Measurements from ENCODE around the gene XXYLT1. TPM values are rescaled to one million over a fixed set of nuclear protein-coding genes. Genes with fewer than 3 reads are reported as not detected.
A peak's percentile ranks its signal among the peaks of the same experiment; 100 is the strongest.

The XXYLT1 gene
- total RNA-seq, 1 donor from 2014 or later, result 8.9 TPM

GRCh38 chr3:195148549-195148948 lies 122.4 kb downstream of the XXYLT1 start:
- DNase-seq, result no peak
- Histone ChIP-seq H3K9me3 (no peaks in the 10 kb centered on the region), H3K27ac (peak overlapping the region; percentile 83), H3K4me1 (peaks cover 75% of the 10 kb centered on the region), H3K4me3 (peak overlapping the region; percentile 39), H3K36me3 (no peaks in the 10 kb centered on the region), H3K27me3 (ENCODE audit: low read depth) (no peaks in the 10 kb centered on the region)
- TF ChIP-seq, protein P1, sequence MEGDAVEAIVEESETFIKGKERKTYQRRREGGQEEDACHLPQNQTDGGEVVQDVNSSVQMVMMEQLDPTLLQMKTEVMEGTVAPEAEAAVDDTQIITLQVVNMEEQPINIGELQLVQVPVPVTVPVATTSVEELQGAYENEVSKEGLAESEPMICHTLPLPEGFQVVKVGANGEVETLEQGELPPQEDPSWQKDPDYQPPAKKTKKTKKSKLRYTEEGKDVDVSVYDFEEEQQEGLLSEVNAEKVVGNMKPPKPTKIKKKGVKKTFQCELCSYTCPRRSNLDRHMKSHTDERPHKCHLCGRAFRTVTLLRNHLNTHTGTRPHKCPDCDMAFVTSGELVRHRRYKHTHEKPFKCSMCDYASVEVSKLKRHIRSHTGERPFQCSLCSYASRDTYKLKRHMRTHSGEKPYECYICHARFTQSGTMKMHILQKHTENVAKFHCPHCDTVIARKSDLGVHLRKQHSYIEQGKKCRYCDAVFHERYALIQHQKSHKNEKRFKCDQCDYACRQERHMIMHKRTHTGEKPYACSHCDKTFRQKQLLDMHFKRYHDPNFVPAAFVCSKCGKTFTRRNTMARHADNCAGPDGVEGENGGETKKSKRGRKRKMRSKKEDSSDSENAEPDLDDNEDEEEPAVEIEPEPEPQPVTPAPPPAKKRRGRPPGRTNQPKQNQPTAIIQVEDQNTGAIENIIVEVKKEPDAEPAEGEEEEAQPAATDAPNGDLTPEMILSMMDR (IDR thresholded peaks at IDR 0.05), result no peak
- intact Hi-C loops (cut with DNase I), result no loop called here
- ATAC-seq, result no peak

- peak; percentile 71 for DNase-seq
- Histone ChIP-seq H3K9me3 (no peaks in the 10 kb centered on the region), H3K4me1 (peaks cover 66% of the 10 kb centered on the region), H3K27me3 (ENCODE audit: low read depth) (no peaks in the 10 kb centered on the region), H3K27ac (peak overlapping the region; percentile 83), H3K4me3 (peak overlapping the region; percentile 39), H3K36me3 (no peaks in the 10 kb centered on the region)
- intact Hi-C loops (cut with DNase I), result no loop called here
- TF ChIP-seq, protein P1 (IDR thresholded peaks at IDR 0.05), result no peak
- ATAC-seq, result peak; percentile 7 to 49
Measured at GRCh38 chr3:195147649-195148080, 123.3 kb downstream of the XXYLT1 start.

GRCh38 chr3:195146131-195146530 lies 124.8 kb downstream of the XXYLT1 start:
- DNase-seq (no peak), ATAC-seq (no peak)
- TF ChIP-seq, protein P1 (IDR thresholded peaks at IDR 0.05), result no peak
- Histone ChIP-seq H3K27ac (peak overlapping the region; percentile 27), H3K9me3 (no peaks in the 10 kb centered on the region), H3K27me3 (ENCODE audit: low read depth) (no peaks in the 10 kb centered on the region), H3K4me1 (peaks cover 52% of the 10 kb centered on the region), H3K4me3 (no peak overlapping the region), H3K36me3 (no peaks in the 10 kb centered on the region)
- intact Hi-C loops (cut with DNase I), result no loop called here

DNA sequence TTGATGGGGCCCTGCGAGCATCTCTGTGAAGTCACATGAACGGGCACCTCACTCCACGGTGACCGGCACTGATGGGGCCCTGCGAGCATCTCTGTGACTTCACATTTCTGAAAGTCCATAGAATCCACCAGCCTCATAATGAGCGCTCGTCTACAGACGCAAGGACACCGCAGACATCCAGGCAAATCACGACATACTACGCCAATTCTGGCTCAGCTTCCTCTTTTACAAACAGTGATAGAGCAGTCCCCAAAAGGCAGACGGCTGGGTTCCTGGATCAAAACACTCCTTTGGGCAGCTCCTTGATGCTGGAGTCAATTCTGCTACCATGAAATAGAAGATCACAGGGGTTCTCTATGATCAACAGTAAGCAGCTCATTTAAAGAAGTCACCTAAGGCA lies 125.4 kb downstream of the XXYLT1 start:
- intact Hi-C loops (cut with DNase I), result no loop called here
- ATAC-seq (no peak), DNase-seq (no peak)
- peaks cover 4% of the 10 kb centered on the region for H3K9me3 ChIP-seq
- H3K4me1 ChIP-seq, result peaks cover 46% of the 10 kb centered on the region
- H3K27ac ChIP-seq, result peak overlapping the region; percentile 27
- H3K36me3 ChIP-seq, result no peaks in the 10 kb centered on the region
- no peaks in the 10 kb centered on the region for H3K27me3 ChIP-seq (ENCODE audit: low read depth)
- TF ChIP-seq, protein P1 (IDR thresholded peaks at IDR 0.05), result no peak
- no peak overlapping the region for H3K4me3 ChIP-seq

DNA sequence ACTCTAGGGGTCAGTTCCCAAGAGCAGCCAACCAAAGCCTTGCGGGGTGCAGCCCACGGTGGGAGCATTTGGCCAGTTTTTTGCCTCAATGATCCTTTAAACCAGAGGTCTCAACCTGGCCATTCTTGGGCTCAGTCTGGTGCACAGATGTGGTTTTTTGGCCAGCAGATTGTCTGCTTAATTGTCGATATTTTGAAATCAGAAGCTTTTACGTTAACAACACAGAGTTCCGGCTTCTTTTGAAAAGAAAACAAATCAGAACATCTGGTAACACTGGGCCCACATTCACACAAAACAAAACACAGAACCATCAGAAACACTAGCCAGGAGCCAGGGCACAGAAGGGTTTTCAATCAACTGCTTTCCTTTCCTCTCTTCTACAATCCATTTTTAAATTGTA lies 127.7 kb downstream of the XXYLT1 start:
- Histone ChIP-seq H3K4me3 (no peak overlapping the region), H3K36me3 (no peaks in the 10 kb centered on the region), H3K9me3 (peaks cover 6% of the 10 kb centered on the region), H3K27me3 (ENCODE audit: low read depth) (no peaks in the 10 kb centered on the region), H3K27ac (no peak overlapping the region), H3K4me1 (peaks cover 23% of the 10 kb centered on the region)
- TF ChIP-seq, protein P1 (IDR thresholded peaks at IDR 0.05), result no peak
- no peak for ATAC-seq
- intact Hi-C loops (cut with DNase I), result no loop called here
- DNase-seq, result no peak

DNA sequence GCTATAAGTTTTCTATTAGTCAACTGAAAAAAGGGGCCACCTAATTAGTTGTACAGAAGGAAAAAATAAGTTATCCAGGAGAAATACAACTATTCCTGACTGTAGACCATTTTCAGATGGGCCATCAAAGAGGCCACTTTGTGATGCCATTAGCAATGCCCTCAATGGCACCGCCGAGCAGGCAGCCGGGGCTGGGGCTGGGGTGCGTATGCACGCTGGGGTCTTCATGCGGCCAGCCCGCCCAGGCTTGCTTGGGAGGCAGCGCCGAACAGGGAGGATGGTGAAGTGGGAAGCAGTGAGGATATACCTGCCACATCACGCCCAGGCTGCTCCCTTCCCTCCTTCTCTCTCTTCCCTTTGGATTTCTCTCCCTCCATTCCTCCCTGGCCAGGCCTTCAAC lies 128.4 kb downstream of the XXYLT1 start:
- ATAC-seq (no peak), DNase-seq (no peak)
- no peak overlapping the region for H3K4me3 ChIP-seq
- peaks cover 6% of the 10 kb centered on the region for H3K9me3 ChIP-seq
- H3K27ac ChIP-seq, result no peak overlapping the region
- H3K4me1 ChIP-seq, result peaks cover 16% of the 10 kb centered on the region
- H3K27me3 ChIP-seq (ENCODE audit: low read depth), result no peaks in the 10 kb centered on the region
- TF ChIP-seq, protein P1 (IDR thresholded peaks at IDR 0.05), result no peak
- H3K36me3 ChIP-seq, result no peaks in the 10 kb centered on the region
- intact Hi-C loops (cut with DNase I), result no loop called here
